Heart right ventricle (tissue), 16 donors: Measurements from ENCODE around the gene PNISR. TPM values are rescaled to one million over a fixed set of nuclear protein-coding genes. Genes with fewer than 3 reads are reported as not detected.
A peak's percentile ranks its signal among the peaks of the same experiment; 100 is the strongest.
"Not testable (repeated sequence)": the region's sequence is repeated elsewhere in the genome, so short reads cannot be mapped to it uniquely, and the experiment has no call there.

Experiments
- ATAC-seq, 8 donors: fragments of 200-7000 bp; cut with Tn5 transposase; one replicate each; pipeline ENCODE4 v1.9.1; 2020; ENCODE audit warnings: mild to moderate bottlenecking in 8 of 8, moderate library complexity in 8 of 8, moderate number of reproducible peaks in 1 of 8
- DNase-seq, 2 donors: peaks; one replicate each; pipeline ENCODE4 v3.0.0-alpha.2; 2020
- H3K27ac ChIP-seq, 10 donors: fragments of 200-600 bp; sonication (generic) in 2 of 10; one replicate each; pipeline versions ENCODE4 v1.5.0 to v1.8.0; 2020 to 2022; ENCODE audit warnings: mild to moderate bottlenecking in 3 of 10
- H3K27me3 ChIP-seq, 7 donors: fragments of 200-600 bp; one replicate each; pipeline ENCODE4 v1.8.0; 2021 to 2022; ENCODE audit warnings: mild to moderate bottlenecking in 2 of 7
- H3K36me3 ChIP-seq, 9 donors: fragments of 200-600 bp; sonication (generic) in 1 of 9; one replicate each; pipeline versions ENCODE4 v1.5.0 to v1.8.0; 2020 to 2022; ENCODE audit warnings: mild to moderate bottlenecking in 2 of 9
- H3K4me1 ChIP-seq, 9 donors: fragments of 200-600 bp; sonication (generic) in 1 of 9; one replicate each; pipeline versions ENCODE4 v1.5.0 to v1.8.0; 2020 to 2022; ENCODE audit warnings: mild to moderate bottlenecking in 4 of 9
- H3K4me3 ChIP-seq, 10 donors: fragments of 200-600 bp; sonication (generic) in 2 of 10; one replicate each; pipeline versions ENCODE4 v1.5.0 to v1.8.0; 2020 to 2022; ENCODE audit warnings: mild to moderate bottlenecking in 7 of 10, moderate library complexity in 2 of 10
- H3K9me3 ChIP-seq, 11 donors: fragments of 200-600 bp in 10 of 11; sonication (generic) in 2 of 11; one replicate each; pipeline versions ENCODE4 v1.5.0 to v1.8.0; 2013 to 2022; ENCODE audit warnings: mild to moderate bottlenecking in 2 of 11, control low read depth in 1 of 11, moderate library complexity in 1 of 11
- CTCF ChIP-seq, 9 donors: fragments of 200-600 bp; sonication (generic) in 2 of 9; IDR thresholded peaks; one replicate each; pipeline versions ENCODE4 v1.5.0 to v1.8.0; 2021 to 2022; ENCODE audit warnings: antibody characterized with exemption in 9 of 9, mild to moderate bottlenecking in 5 of 9, moderate library complexity in 1 of 9
- WGBS, 2 donors: extraction: QIAGEN DNeasy Blood & Tissue Kit; methylation state at CpG; one replicate each; pipeline ENCODE4 v1.1.7; 2013; ENCODE audit warnings: inconsistent platforms in 1 of 2; 5-methylcytosine and 5-hydroxymethylcytosine counted together
- intact Hi-C, 10 donors: fragments of 100-400 bp; cut with DNase I; formaldehyde crosslinking; loops; one replicate each; pipeline versions ENCODE4 v1.11.1 to v1.14.2; 2022
- polyA plus RNA-seq, 2 donors: library from polyadenylated mRNA; stranded (reverse); fragments of 200-250 nt; gene quantifications; one replicate each; pipeline ENCODE4 v1.2.3, GENCODE V29; 2013
- total RNA-seq, 10 donors: library from RNA; stranded (reverse); fragmentation: NEBNext Ultra II Directional in 3 of 10; extraction: Animal tissue kit (Norgen Biotek cat#: 25700) in 3 of 10; gene quantifications; one replicate each; pipeline versions ENCODE4 v1.2.1 to v1.2.4, GENCODE V29; 2021 to 2023
- donor health status: Arrhythmogenic right ventricular cardiomyopathy.
- donor health status: ischemic (EF 13 %, LVEDD 7.1; RV severe dilation, severe dysfunction).
- donor health status: healthy with polysubstance abuse.
- donor health status: DM: no; HTN: yes; CAD: no.
- donor health status: DM: no; HTN: no; CAD: no.
- donor health status: ischemic (EF 25% LVEDD 6.9; RV normal size, moderate dysfunction).
- donor health status: ischemic (EF 25% LVEDD 5.7; RV mildly dilated, moderate dysfunction).
- donor health status: healthy.
- donor health status: DM: yes; HTN: yes; CAD: no.
- donor health status: Ischemic cardiomyopathy.
- donor health status: ischemic (EF 35%, LVEDD 5.7; RV mildly dilated, moderate dysfunction).
- donor health status: nonischemic (EF 11% LVEDD 7.7; RV severe dilation, severe dysfunction).
- donor health status: DM: yes; HTN: yes; CAD: no.
- donor health status: PGD.
- donor health status: ischemic (EF 29% LVEDD 5.4; RV normal size, mild dysfunction).
- donor health status: nonischemic (EF 23%, LVEDD 6.1; RV moderate dilation, normal function).

PNISR gene
- total and polyA plus RNA-seq, 12 donors = 17.8 to 105 (median 50.1) TPM

DNA sequence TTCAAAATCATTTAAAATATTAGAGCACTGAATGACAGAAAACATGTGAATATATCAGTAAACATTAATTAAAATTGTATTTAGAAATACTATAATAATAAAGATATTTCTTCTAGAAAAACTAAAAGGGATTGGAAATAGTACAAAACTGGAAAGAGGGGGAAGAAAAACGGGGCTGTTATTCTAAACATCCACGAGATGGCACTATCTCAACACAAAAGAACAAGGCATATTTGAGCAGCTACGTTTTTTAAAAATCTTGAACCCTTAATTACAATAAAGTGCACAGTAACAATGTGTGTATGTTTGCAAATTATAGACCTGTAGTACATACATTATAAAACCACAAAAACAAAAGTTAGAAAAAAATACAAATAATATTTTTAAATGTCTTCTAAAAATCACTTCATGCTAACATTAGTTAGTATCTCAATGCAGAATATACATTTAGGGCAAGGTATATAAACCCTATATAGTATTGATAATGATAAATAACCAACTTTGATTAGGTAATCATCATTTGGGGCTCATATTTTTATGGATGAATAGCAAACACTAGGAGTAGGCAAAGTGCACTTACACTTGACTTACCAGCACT, 42.5 kb upstream of the PNISR start:
- Histone ChIP-seq H3K4me3 (no peak overlapping the region), H3K9me3 (no peaks in the 10 kb centered on the region), H3K4me1 (no peaks in the 10 kb centered on the region), H3K27ac (no peak overlapping the region), H3K27me3 (no peaks in the 10 kb centered on the region), H3K36me3 (peaks cover 0 to 43% (median 0%) of the 10 kb centered on the region in 9 donors)
- intact Hi-C loops = loop anchor here (2.0 to 10.0 kb wide), 7 partner anchors 267 to 437 kb away; no protein-coding TSS in a partner anchor
- WGBS, 2 donors = 0 to 1% methylated on average over 3 of the region's 3 CpGs
- ATAC-seq (no peak), DNase-seq (no peak)
- peak in 8 of 9 donors; percentile 32 to 82 (median 72) for TF ChIP-seq CTCF (IDR thresholded peaks at IDR 0.05)

DNA sequence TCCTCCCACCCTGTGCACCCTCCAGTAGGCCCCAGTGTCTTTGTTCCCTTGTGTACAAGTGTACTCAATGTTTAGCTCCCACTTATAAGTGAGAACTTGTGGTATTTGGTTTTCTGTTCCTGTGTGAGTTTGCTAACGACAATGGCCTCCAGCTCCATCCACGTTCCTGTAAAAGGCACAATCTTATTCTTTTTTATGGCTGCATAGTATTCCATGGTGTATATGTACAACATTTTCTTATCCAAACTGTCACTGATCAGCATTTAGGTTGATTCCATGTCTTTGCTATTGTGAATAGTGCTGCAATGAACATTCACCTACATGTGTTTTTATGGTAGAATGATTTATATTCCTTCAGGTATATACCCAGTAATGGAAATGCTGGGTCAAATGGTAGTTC, 34.0 kb upstream of the PNISR start:
- H3K4me3 ChIP-seq, intact Hi-C loops, H3K4me1 ChIP-seq, H3K27me3 ChIP-seq, ATAC-seq, H3K27ac ChIP-seq, DNase-seq: not testable (repeated sequence)
- peaks cover 0 to 21% (median 0%) of the 10 kb centered on the region in 11 donors for H3K9me3 ChIP-seq
- peaks cover 0 to 34% (median 4%) of the 10 kb centered on the region in 9 donors for H3K36me3 ChIP-seq
- WGBS, 2 donors = 94% methylated on average over 2 of the region's 2 CpGs

DNA sequence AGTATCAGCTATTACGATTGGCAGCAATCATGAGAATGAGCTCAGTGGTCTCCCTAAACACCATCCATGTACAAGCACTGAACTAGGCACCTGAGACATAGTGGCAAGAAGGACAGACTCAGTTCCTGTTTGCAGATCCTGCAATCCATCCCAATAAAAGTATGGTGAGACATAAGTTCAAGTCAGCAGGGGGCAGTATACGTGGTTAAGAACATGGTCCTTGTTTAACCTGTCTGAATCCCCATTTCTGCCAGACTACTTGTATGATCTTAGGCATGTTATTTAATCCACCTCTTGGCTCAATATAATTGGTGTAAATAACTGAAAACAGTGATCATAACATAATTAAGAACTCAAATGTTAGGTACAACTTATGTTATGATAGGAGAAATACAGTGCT, 33.2 kb upstream of the PNISR start:
- intact Hi-C loops = no loop called here
- H3K4me3 ChIP-seq = no peak overlapping the region
- peaks cover 0 to 28% (median 4%) of the 10 kb centered on the region in 9 donors for H3K36me3 ChIP-seq
- no peaks in the 10 kb centered on the region for H3K27me3 ChIP-seq
- peaks cover 0 to 29% (median 0%) of the 10 kb centered on the region in 11 donors for H3K9me3 ChIP-seq
- TF ChIP-seq CTCF (IDR thresholded peaks at IDR 0.05) = peak in 4 of 9 donors; percentile 8 to 23 (median 12)
- ATAC-seq = no peak
- H3K4me1 ChIP-seq = no peaks in the 10 kb centered on the region
- no peak for DNase-seq
- no peak overlapping the region for H3K27ac ChIP-seq
- 83 to 84% methylated on average over 2 of the region's 2 CpGs for WGBS, 2 donors

DNA sequence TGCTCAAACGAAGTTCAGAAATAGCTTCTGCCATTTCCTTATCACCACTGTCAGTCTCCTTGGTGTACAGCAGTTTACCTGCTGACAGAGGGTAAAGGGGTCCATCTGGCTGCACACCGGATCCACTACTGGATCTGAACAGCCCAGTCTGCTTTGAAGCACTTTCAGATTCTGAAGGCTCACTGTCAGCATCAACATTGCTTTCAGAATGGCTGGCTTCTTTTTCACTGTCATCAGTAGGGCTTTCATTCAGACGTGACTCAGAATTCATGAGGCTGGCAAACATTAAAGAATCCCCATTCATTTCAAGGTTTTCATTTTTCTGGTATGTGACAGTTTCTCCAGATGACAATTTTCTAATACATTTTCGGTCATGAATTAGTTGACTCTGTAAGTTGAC, 21.0 kb upstream of the PNISR start:
- no peak for TF ChIP-seq CTCF (IDR thresholded peaks at IDR 0.05)
- Histone ChIP-seq H3K9me3 (peaks cover 0 to 13% (median 0%) of the 10 kb centered on the region in 11 donors), H3K4me3 (no peak overlapping the region), H3K27me3 (no peaks in the 10 kb centered on the region), H3K4me1 (no peaks in the 10 kb centered on the region), H3K36me3 (peaks cover 0 to 51% (median 0%) of the 10 kb centered on the region in 9 donors), H3K27ac (no peak overlapping the region)
- DNase-seq = no peak
- 66 to 68% methylated on average over 4 of the region's 4 CpGs for WGBS, 2 donors
- intact Hi-C loops = no loop called here
- ATAC-seq = no peak
